Measurements from ENCODE around the gene STRIP2. TPM values are rescaled to one million over a fixed set of nuclear protein-coding genes. Genes with fewer than 3 reads are reported as not detected.
"Not testable (repeated sequence)": the region's sequence is repeated elsewhere in the genome, so short reads cannot be mapped to it uniquely, and the experiment has no call there.

STRIP2 gene
- total and polyA plus RNA-seq, 2 donors = 0.44 to 4.1 TPM

GRCh38 chr7:129523924-129524323 lies 89.7 kb downstream of the STRIP2 start:
- H3K27ac ChIP-seq (ENCODE audit: low read depth) = no peak overlapping the region
- no peaks in the 10 kb centered on the region for H3K4me1 ChIP-seq (ENCODE audit: insufficient read depth)
- no peaks in the 10 kb centered on the region for H3K36me3 ChIP-seq (ENCODE audit: insufficient read depth)
- DNase-seq (ENCODE audit: extremely low spot score) = no peak
- 59% methylated on average over 3 of the region's 3 CpGs for WGBS
- no peak overlapping the region for H3K4me3 ChIP-seq (ENCODE audit: low read depth, low read length)

DNA sequence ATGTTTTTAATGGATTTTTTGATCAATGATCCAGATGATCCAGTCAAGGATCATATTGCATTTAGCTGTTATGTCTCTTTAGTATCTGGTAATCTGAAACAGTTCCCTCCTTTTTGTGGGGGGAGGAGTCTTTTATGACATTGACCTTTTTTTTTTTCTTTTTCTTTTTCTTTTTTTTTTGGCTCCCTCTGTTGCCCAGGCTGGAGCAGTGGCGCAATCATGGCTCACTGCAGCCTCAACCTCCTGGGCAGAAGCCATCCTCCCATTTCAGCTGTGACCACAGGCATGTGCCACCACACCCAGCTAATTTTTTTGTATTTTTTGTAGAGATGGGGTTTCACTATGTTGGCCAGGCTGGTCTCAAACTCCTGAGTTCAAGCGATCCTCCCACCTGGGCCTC lies 90.2 kb downstream of the STRIP2 start:
- WGBS = 86% methylated on average over 2 of the region's 2 CpGs
- H3K4me3 ChIP-seq (ENCODE audit: low read depth, low read length); H3K27ac ChIP-seq (ENCODE audit: low read depth); H3K4me1 ChIP-seq (ENCODE audit: insufficient read depth); DNase-seq (ENCODE audit: extremely low spot score); H3K36me3 ChIP-seq (ENCODE audit: insufficient read depth): not testable (repeated sequence)

DNA sequence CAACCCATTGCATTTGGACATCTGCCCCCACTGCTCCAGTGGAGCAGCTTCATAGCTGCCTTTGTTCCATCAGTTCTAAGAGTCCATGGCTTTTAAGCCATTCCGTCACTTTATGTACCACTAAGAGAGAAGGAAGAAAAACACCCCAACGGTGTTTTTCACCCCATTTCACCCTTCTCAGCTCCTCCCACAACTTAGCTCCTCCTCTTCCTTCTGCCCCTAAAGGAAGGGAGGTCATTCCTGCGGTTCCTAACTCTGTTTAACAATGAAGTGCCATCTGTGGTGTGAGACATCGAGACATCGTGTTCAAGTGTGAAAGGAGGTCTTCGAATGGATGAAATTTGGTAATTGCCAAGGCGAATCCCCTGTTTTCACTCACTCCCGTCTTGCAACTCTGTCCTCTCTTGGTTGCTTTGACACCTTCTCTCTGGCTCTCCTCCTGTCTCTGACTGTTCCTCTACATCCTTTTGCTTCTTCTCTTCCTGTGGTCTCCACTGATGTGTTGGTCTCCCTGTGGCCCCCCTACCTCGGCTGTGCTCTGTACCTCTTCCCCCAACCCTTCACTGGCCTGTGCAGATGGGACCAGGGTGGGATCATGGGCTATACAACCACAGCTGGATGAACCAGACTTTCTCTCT lies 91.1 kb downstream of the STRIP2 start:
- H3K36me3 ChIP-seq (ENCODE audit: insufficient read depth) = no peaks in the 10 kb centered on the region
- DNase-seq (ENCODE audit: extremely low spot score) = no peak
- H3K27ac ChIP-seq (ENCODE audit: low read depth) = no peak overlapping the region
- 81% methylated on average over 9 of the region's 9 CpGs for WGBS
- H3K4me1 ChIP-seq (ENCODE audit: insufficient read depth) = no peaks in the 10 kb centered on the region
- H3K4me3 ChIP-seq (ENCODE audit: low read depth, low read length) = no peak overlapping the region

DNA sequence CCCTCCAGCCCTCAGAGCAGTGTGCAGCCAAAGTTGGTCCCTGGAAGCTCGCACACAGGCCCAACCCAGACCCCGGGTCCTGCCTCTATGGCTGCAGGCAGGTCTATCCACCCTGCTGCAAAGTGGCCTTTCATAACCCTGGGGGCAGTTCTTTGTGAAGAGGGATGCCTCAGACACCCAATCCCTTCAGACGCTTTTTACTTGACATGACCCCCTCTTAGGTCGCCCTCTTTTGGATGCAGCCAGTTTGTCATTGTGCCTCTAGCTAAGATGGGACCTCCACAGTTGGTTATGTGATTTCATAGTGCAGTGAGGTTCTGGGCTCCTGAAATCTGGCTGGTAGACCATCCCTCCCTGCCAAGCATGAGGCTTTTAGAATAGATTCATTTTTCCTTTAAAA lies 95.4 kb downstream of the STRIP2 start:
- DNase-seq (ENCODE audit: extremely low spot score) = no peak
- 86% methylated on average over 4 of the region's 4 CpGs for WGBS
- H3K4me3 ChIP-seq (ENCODE audit: low read depth, low read length) = no peak overlapping the region
- H3K36me3 ChIP-seq (ENCODE audit: insufficient read depth) = no peaks in the 10 kb centered on the region
- H3K4me1 ChIP-seq (ENCODE audit: insufficient read depth) = no peaks in the 10 kb centered on the region
- no peak overlapping the region for H3K27ac ChIP-seq (ENCODE audit: low read depth)

GRCh38 chr7:129530795-129531391 lies 96.7 kb downstream of the STRIP2 start:
- H3K36me3 ChIP-seq (ENCODE audit: insufficient read depth) = no peaks in the 10 kb centered on the region
- WGBS = 74% methylated on average over 5 of the region's 5 CpGs
- H3K27ac ChIP-seq (ENCODE audit: low read depth) = no peak overlapping the region
- DNase-seq (ENCODE audit: extremely low spot score) = no peak
- no peak overlapping the region for H3K4me3 ChIP-seq (ENCODE audit: low read depth, low read length)
- H3K4me1 ChIP-seq (ENCODE audit: insufficient read depth) = no peaks in the 10 kb centered on the region

DNA sequence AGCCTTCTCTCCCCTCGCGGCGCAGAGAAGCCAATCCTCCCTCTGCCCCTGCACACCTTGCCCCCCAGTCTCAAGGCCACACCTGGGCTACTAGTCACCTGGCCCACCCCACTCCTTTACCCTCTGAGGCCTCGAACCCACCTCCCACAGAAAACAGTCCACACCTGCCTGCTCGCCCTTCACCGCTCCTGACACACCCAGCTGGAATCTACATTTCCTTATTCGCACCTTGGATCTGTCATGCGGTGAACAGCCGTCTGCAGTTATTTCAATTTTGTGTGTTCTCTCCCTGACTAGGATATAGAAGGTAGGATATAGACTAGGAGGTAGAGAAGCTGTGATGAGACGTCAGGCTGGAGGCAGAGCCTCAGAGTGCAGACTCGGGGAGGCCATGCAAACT lies 97.5 kb downstream of the STRIP2 start:
- H3K36me3 ChIP-seq (ENCODE audit: insufficient read depth) = no peaks in the 10 kb centered on the region
- H3K4me1 ChIP-seq (ENCODE audit: insufficient read depth) = no peaks in the 10 kb centered on the region
- WGBS = 79% methylated on average over 11 of the region's 11 CpGs
- DNase-seq (ENCODE audit: extremely low spot score) = no peak
- no peak overlapping the region for H3K27ac ChIP-seq (ENCODE audit: low read depth)
- no peak overlapping the region for H3K4me3 ChIP-seq (ENCODE audit: low read depth, low read length)

- 90% methylated on average over 19 of the region's 19 CpGs for WGBS
- Histone ChIP-seq H3K4me3 (ENCODE audit: low read depth, low read length) (no peak overlapping the region), H3K36me3 (ENCODE audit: insufficient read depth) (no peaks in the 10 kb centered on the region), H3K4me1 (ENCODE audit: insufficient read depth) (no peaks in the 10 kb centered on the region), H3K27ac (ENCODE audit: low read depth) (no peak overlapping the region)
- DNase-seq (ENCODE audit: extremely low spot score) = no peak
Measured at GRCh38 chr7:129532375-129532774, 98.1 kb downstream of the STRIP2 start.

GRCh38 chr7:129534558-129535274 lies 100.5 kb downstream of the STRIP2 start:
- not testable (repeated sequence) for H3K36me3 ChIP-seq (ENCODE audit: insufficient read depth); H3K4me3 ChIP-seq (ENCODE audit: low read depth, low read length); H3K27ac ChIP-seq (ENCODE audit: low read depth); H3K4me1 ChIP-seq (ENCODE audit: insufficient read depth); DNase-seq (ENCODE audit: extremely low spot score)
- WGBS = 91% methylated on average over 20 of the region's 20 CpGs

DNA sequence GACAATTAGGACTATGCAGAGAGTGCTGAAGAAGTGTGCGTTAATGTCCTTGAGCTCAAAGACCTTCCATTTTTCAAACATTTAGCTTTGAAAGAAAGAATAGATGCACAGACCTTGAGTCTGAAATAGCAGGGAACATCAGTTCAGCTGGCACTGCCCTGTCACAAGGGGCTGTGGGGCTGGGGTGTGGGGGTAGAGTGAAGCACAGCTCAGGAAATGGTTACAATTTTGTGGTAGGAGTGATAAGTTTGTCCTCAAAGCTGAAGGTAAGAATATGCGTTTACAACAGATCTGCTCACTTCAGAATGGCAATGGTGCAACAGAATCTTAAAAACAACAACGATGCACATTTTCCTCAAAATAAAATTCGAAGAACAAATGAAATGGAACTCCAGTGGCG lies 101.7 kb downstream of the STRIP2 start:
- Histone ChIP-seq H3K4me1 (ENCODE audit: insufficient read depth) (no peaks in the 10 kb centered on the region), H3K27ac (ENCODE audit: low read depth) (no peak overlapping the region), H3K36me3 (ENCODE audit: insufficient read depth) (no peaks in the 10 kb centered on the region), H3K4me3 (ENCODE audit: low read depth, low read length) (no peak overlapping the region)
- WGBS = 43% methylated on average over 5 of the region's 5 CpGs
- DNase-seq (ENCODE audit: extremely low spot score) = no peak

DNA sequence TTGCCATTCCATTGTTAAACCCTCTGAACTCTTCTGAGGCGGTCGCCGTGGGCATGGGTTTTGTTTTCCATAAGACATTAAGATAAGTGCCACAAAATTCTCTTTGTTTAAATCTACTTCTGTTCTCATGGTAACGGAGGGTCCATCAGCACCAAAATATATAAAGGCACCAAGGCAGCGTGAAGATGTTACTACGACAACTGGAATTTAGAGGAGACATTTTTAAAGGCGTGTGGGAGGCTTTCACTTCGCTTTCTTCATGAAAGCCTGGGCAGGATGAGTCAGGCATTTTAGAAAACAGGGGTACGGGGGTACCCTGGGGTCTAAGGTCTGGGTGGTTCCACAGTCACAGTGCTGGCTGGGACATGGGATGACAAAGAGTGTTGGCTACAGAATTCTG lies 102.1 kb downstream of the STRIP2 start:
- Histone ChIP-seq H3K4me3 (ENCODE audit: low read depth, low read length) (no peak overlapping the region), H3K36me3 (ENCODE audit: insufficient read depth) (no peaks in the 10 kb centered on the region), H3K4me1 (ENCODE audit: insufficient read depth) (no peaks in the 10 kb centered on the region), H3K27ac (ENCODE audit: low read depth) (no peak overlapping the region)
- 56% methylated on average over 9 of the region's 9 CpGs for WGBS
- DNase-seq (ENCODE audit: extremely low spot score) = no peak

Small RNA genes lying within 50 kb of the gene (small RNA-seq; reads per million reads assigned to genes)
- not detected for gene AC009244.1
- gene RNU1-72P = not detected
- not detected for gene SNRPGP3

Other genes with a start within 250 kb of the STRIP2 start
- gene SMO, start 245.8 kb upstream of the STRIP2 start, total RNA-seq = 35.2 TPM
- 16.7 TPM for gene SMO, start 245.8 kb upstream of the STRIP2 start, polyA plus RNA-seq
- 20.3 TPM for gene AHCYL2, start 209.4 kb upstream of the STRIP2 start, total RNA-seq
- 9.0 TPM for gene AHCYL2, start 209.4 kb upstream of the STRIP2 start, polyA plus RNA-seq
- not detected for gene SMKR1, start 68.1 kb downstream of the STRIP2 start, total RNA-seq
- not detected for gene SMKR1, start 68.1 kb downstream of the STRIP2 start, polyA plus RNA-seq
- 23.9 TPM for gene NRF1, start 177.3 kb downstream of the STRIP2 start, total RNA-seq
- 12.8 TPM for gene NRF1, start 177.3 kb downstream of the STRIP2 start, polyA plus RNA-seq